OCI-LY7 (cell line): Measurements from ENCODE around the gene MIA2. TPM values are rescaled to one million over a fixed set of nuclear protein-coding genes. Genes with fewer than 3 reads are reported as not detected.

Source experiments
- BruUV-seq: library from RNA; stranded (reverse); fragments of 400-500 nt; replicated peaks from 2 replicates; lab custom pipeline; 2021; lab: Mats Ljungman, UMichigan
- CTCF ChIA-PET: fragments of 300-600 bp; sonication (Branson Sonifier 250); formaldehyde crosslinking; loops from one replicate; lab custom pipeline; 2022; ENCODE audit warnings: antibody characterized with exemption; ENCODE audit not compliant: unreplicated experiment; lab: Charles Lee
- POLR2A ChIA-PET: fragments of 300-600 bp; sonication (Branson Sonifier 250); formaldehyde crosslinking; loops from one replicate; lab custom pipeline; 2022; ENCODE audit warnings: antibody characterized with exemption; lab: Charles Lee
- DNase-seq: peaks from one replicate; pipeline ENCODE4 v3.0.0-alpha.2; 2015; ENCODE audit warnings: low spot score
- H2AFZ ChIP-seq: fragments of 200-600 bp; sonication (generic), shearing (Covaris generic); 2 replicates; pipeline ENCODE4 v1.6.1; 2014; ENCODE audit warnings: mild to moderate bottlenecking, antibody characterized with exemption, low read length, moderate library complexity
- H3K27ac ChIP-seq: fragments of 200-600 bp; sonication (generic); 2 replicates; pipeline ENCODE4 v1.5.1; 2014; ENCODE audit warnings: mixed run types, low read depth, mild to moderate bottlenecking, moderate library complexity, low read length, inconsistent platforms; ENCODE audit not compliant: poor library complexity, severe bottlenecking
- H3K36me3 ChIP-seq: fragments of 200-600 bp; sonication (generic); 2 replicates; pipeline ENCODE4 v1.6.1; 2014; ENCODE audit warnings: mild to moderate bottlenecking, antibody characterized with exemption, low read length, moderate library complexity, mixed read lengths; ENCODE audit not compliant: insufficient read depth
- H3K4me1 ChIP-seq: fragments of 200-600 bp; sonication (generic); 2 replicates; pipeline ENCODE4 v1.5.1; 2014; ENCODE audit warnings: mild to moderate bottlenecking, low read length; ENCODE audit not compliant: insufficient read depth, poor library complexity, severe bottlenecking
- H3K4me2 ChIP-seq: fragments of 200-600 bp; sonication (generic); 2 replicates; pipeline ENCODE4 v1.6.1; 2014; ENCODE audit warnings: mild to moderate bottlenecking, low read length
- H3K4me3 ChIP-seq: fragments of 200-600 bp; sonication (generic); 2 replicates; pipeline ENCODE4 v1.5.1; 2014; ENCODE audit warnings: mild to moderate bottlenecking, low read depth, low read length; ENCODE audit not compliant: poor library complexity, severe bottlenecking
- H3K79me2 ChIP-seq: fragments of 200-600 bp; sonication (generic); 2 replicates; pipeline ENCODE4 v1.6.1; 2016; ENCODE audit warnings: low read depth, mild to moderate bottlenecking, low read length, moderate library complexity, mixed read lengths; ENCODE audit not compliant: insufficient read depth
- H3K9me2 ChIP-seq: fragments of 200-600 bp; sonication (generic); 2 replicates; pipeline ENCODE4 v1.6.1; 2016; ENCODE audit warnings: mild to moderate bottlenecking, low read length, mixed read lengths; ENCODE audit not compliant: insufficient read depth
- H3K9me3 ChIP-seq: fragments of 200-600 bp; sonication (generic); 2 replicates; pipeline ENCODE4 v1.6.1; 2014; ENCODE audit warnings: mild to moderate bottlenecking, mixed run types, low read length, mixed read lengths
- H4K20me1 ChIP-seq: fragments of 200-600 bp; sonication (generic); 2 replicates; pipeline ENCODE4 v1.6.1; 2014; ENCODE audit warnings: mild to moderate bottlenecking, antibody characterized with exemption, low read length, moderate library complexity, mixed read lengths; ENCODE audit not compliant: insufficient read depth
- CTCF ChIP-seq: fragments of 200-600 bp; sonication (generic); conservative IDR thresholded peaks from 2 replicates; pipeline ENCODE4 v1.5.1; 2014; ENCODE audit warnings: mild to moderate bottlenecking, antibody characterized with exemption, low read length, moderate library complexity, mixed read lengths
- EZH2phosphoT487 ChIP-seq: fragments of 200-600 bp; sonication (generic); IDR thresholded peaks from 2 replicates; pipeline ENCODE4 v1.6.1; 2018; ENCODE audit warnings: low read depth, borderline replicate concordance, mild to moderate bottlenecking, mixed run types, antibody characterized with exemption, low read length, moderate library complexity, mixed read lengths
- intact Hi-C: fragments of 100-400 bp; cut with micrococcal nuclease; formaldehyde crosslinking; loops from one replicate; pipeline ENCODE4 v1.10.0; 2022; ENCODE audit not compliant: unreplicated experiment
- total RNA-seq, 2 experiments: library from RNA; depleted of rRNA in 1 of 2; stranded (reverse); fragments of >200 nt in 1 of 2; shearing (Covaris generic) in 1 of 2; gene quantifications; 2 replicates each; pipeline ENCODE4 v1.2.3, GENCODE V29; 2014 to 2022

Gene MIA2
- total RNA-seq, 2 experiments from 2014 or later: 20.2 to 28.3 TPM

GRCh38 chr14:39264057-39264456 is 30.3 kb downstream of the MIA2 start:
- Histone ChIP-seq H3K4me2 (no peak overlapping the region), H3K4me1 (peaks cover 18% of the 10 kb centered on the region), H3K4me3 (no peak overlapping the region), H3K79me2 (peaks cover 25% of the 10 kb centered on the region), H3K27ac (no peak overlapping the region), H3K9me3 (0 out of 2 replicates have a peak, but pooled peaks cover 5% of the 10 kb centered on the region), H2AFZ (no peak overlapping the region), H3K36me3 (no peaks in the 10 kb centered on the region), H3K9me2 (no peaks in the 10 kb centered on the region), H4K20me1 (peaks cover 7% of the 10 kb centered on the region; the same call in 1 of the 2 replicates)
- no peak for DNase-seq
- intact Hi-C loops: no loop called here
- no TSS peak for BruUV-seq
- ChIA-PET CTCF (no interaction called here), POLR2A (interaction anchor here (0.6 to 1.3 kb wide), 4 partner anchors 8 to 148 kb away, joined by 3 to 4 read pairs (median 4); partner anchors contain the start of gene TRAPPC6B)
- no peak for TF ChIP-seq EZH2phosphoT487
- TF ChIP-seq CTCF: no peak

- Histone ChIP-seq H3K27ac (no peak overlapping the region), H3K9me2 (no peaks in the 10 kb centered on the region), H3K79me2 (peaks cover 30% of the 10 kb centered on the region), H2AFZ (peak overlapping the region; percentile 41; the same call in 1 of the 2 replicates), H3K9me3 (0 out of 2 replicates have a peak, but pooled peaks cover 5% of the 10 kb centered on the region), H3K4me2 (no peak overlapping the region), H3K4me3 (no peak overlapping the region), H3K36me3 (no peaks in the 10 kb centered on the region), H4K20me1 (peaks cover 7% of the 10 kb centered on the region; the same call in 1 of the 2 replicates), H3K4me1 (peaks cover 23% of the 10 kb centered on the region)
- intact Hi-C loops: no loop called here
- TF ChIP-seq EZH2phosphoT487 (no peak), CTCF (no peak)
- CTCF ChIA-PET: no interaction called here
- no TSS peak for BruUV-seq
- POLR2A ChIA-PET: interaction anchor here (0.6 to 5.6 kb wide), 4 partner anchors 8 to 169 kb away, joined by 3 to 35 read pairs (median 4); partner anchors contain the start of gene FBXO33
- no peak for DNase-seq
These were observed 30.8 kb downstream of the MIA2 start for GRCh38 chr14:39264558-39264957.

GRCh38 chr14:39265033-39265432 is 31.3 kb downstream of the MIA2 start:
- ChIA-PET CTCF (no interaction called here), POLR2A (interaction anchor here (0.7 to 5.6 kb wide), 6 partner anchors 8 to 168 kb away, joined by 3 to 35 read pairs (median 4); partner anchors contain the start of gene FBXO33)
- peak overlapping the region; percentile 41; the same call in 1 of the 2 replicates for H2AFZ ChIP-seq
- peaks cover 7% of the 10 kb centered on the region; the same call in 1 of the 2 replicates for H4K20me1 ChIP-seq
- peak; percentile 44 for DNase-seq
- peak overlapping the region; percentile 88 for H3K4me3 ChIP-seq
- no peak for TF ChIP-seq CTCF
- no peak for TF ChIP-seq EZH2phosphoT487
- peaks cover 28% of the 10 kb centered on the region for H3K4me1 ChIP-seq
- 0 out of 2 replicates have a peak, but pooled peaks cover 5% of the 10 kb centered on the region for H3K9me3 ChIP-seq
- no TSS peak for BruUV-seq
- peak overlapping the region; percentile 94 for H3K4me2 ChIP-seq
- peaks cover 35% of the 10 kb centered on the region for H3K79me2 ChIP-seq
- H3K36me3 ChIP-seq: no peaks in the 10 kb centered on the region; the same call in 1 of the 2 replicates
- intact Hi-C loops: loop anchor here (5.0 kb wide), 1 partner anchor 163 kb away; the partner anchor contains the start of gene SEC23A
- H3K27ac ChIP-seq: no peak overlapping the region
- no peaks in the 10 kb centered on the region for H3K9me2 ChIP-seq
